ENCODE results near the gene QSOX2. TPM values are rescaled to one million over a fixed set of nuclear protein-coding genes. Genes with fewer than 3 reads are reported as not detected.

The QSOX2 gene
- total RNA-seq, 1 donor from 2014 or later = 6.1 TPM

- Histone ChIP-seq H3K4me1 (no peaks in the 10 kb centered on the region), H3K27me3 (no peaks in the 10 kb centered on the region), H3K9me3 (no peaks in the 10 kb centered on the region), H3K36me3 (no peaks in the 10 kb centered on the region), H3K27ac (no peak overlapping the region), H3K4me3 (no peak overlapping the region)
- intact Hi-C loops (cut with DNase I) = no loop called here
- DNase-seq (ENCODE audit: extremely low spot score in 2 of 2) = no peak
- TF ChIP-seq CTCF (IDR thresholded peaks at IDR 0.05) = no peak
- no peak for TF ChIP-seq POLR2AphosphoS5 (IDR thresholded peaks at IDR 0.05; ENCODE audit: insufficient read depth in 1 of 2, low read depth in 1 of 2)
- no peak for TF ChIP-seq POLR2A (IDR thresholded peaks at IDR 0.05)
Measured at GRCh38 chr9:136181784-136182419, 63.7 kb downstream of the QSOX2 start.

DNA sequence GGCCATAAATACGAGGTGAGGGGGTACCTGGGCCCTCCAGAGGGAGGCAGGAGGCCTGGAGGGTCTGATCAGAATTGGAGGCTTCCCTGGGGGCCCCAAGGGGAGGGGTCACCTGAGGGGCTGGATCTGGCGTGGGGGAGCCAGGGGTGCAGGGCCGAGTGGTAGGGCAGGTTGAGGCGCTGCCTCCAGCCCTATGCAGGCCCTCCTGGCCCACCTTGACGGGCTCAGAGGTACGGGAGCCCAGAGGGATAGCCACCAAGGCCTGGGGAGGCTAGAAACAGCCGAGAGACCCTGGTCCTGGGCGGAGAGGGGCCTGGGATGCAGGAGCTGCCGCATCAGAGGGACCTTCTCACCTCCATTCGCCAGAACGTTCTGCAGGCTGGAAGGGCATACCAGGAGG lies 65.0 kb downstream of the QSOX2 start:
- Histone ChIP-seq H3K4me1 (no peaks in the 10 kb centered on the region), H3K36me3 (no peaks in the 10 kb centered on the region), H3K4me3 (no peak overlapping the region), H3K27ac (no peak overlapping the region), H3K9me3 (no peaks in the 10 kb centered on the region), H3K27me3 (no peaks in the 10 kb centered on the region)
- intact Hi-C loops (cut with DNase I) = no loop called here
- no peak for TF ChIP-seq POLR2A (IDR thresholded peaks at IDR 0.05)
- TF ChIP-seq POLR2AphosphoS5 (IDR thresholded peaks at IDR 0.05; ENCODE audit: insufficient read depth in 1 of 2, low read depth in 1 of 2) = no peak
- DNase-seq (ENCODE audit: extremely low spot score in 2 of 2) = no peak

- Histone ChIP-seq H3K36me3 (no peaks in the 10 kb centered on the region), H3K9me3 (no peaks in the 10 kb centered on the region), H3K4me3 (no peak overlapping the region), H3K4me1 (no peaks in the 10 kb centered on the region), H3K27ac (no peak overlapping the region), H3K27me3 (no peaks in the 10 kb centered on the region)
- intact Hi-C loops (cut with DNase I) = no loop called here
- DNase-seq (ENCODE audit: extremely low spot score in 2 of 2) = no peak
- TF ChIP-seq POLR2AphosphoS5 (IDR thresholded peaks at IDR 0.05; ENCODE audit: insufficient read depth in 1 of 2, low read depth in 1 of 2) (no peak), CTCF (IDR thresholded peaks at IDR 0.05) (no peak), POLR2A (IDR thresholded peaks at IDR 0.05) (no peak)
Measured at GRCh38 chr9:136179761-136180160, 65.9 kb downstream of the QSOX2 start.

DNA sequence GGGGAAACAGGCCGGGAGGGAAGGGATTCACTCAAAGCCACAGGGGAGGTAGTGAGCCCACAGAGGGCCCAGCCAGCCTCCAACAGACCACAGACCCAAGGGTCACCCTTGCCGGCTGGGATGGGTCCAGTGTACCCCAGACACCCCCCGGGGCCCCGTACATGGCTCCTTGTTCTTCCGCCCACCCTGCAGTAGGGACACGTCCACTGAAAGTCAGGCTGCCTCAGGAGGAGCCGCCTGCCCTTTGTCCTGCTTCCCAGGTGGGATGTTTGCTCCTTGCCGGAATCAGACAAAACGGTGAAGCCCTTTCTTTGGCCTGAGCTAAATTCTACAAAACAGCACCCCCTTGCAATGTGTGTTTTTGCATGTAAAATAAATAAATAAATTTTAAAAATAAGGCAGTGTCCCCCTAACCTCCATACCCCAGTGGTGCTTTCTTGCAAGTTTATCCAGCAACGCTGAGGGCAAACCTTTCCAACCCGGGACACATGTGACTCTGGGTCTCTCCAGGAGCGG lies 66.5 kb downstream of the QSOX2 start:
- intact Hi-C loops (cut with DNase I) = no loop called here
- no peaks in the 10 kb centered on the region for H3K36me3 ChIP-seq
- H3K4me1 ChIP-seq = no peaks in the 10 kb centered on the region
- no peaks in the 10 kb centered on the region for H3K27me3 ChIP-seq
- no peak for DNase-seq (ENCODE audit: extremely low spot score in 2 of 2)
- no peak overlapping the region for H3K27ac ChIP-seq
- TF ChIP-seq POLR2A (IDR thresholded peaks at IDR 0.05) (no peak), POLR2AphosphoS5 (IDR thresholded peaks at IDR 0.05; ENCODE audit: insufficient read depth in 1 of 2, low read depth in 1 of 2) (no peak), CTCF (IDR thresholded peaks at IDR 0.05) (no peak)
- H3K9me3 ChIP-seq = no peaks in the 10 kb centered on the region
- no peak overlapping the region for H3K4me3 ChIP-seq

DNA sequence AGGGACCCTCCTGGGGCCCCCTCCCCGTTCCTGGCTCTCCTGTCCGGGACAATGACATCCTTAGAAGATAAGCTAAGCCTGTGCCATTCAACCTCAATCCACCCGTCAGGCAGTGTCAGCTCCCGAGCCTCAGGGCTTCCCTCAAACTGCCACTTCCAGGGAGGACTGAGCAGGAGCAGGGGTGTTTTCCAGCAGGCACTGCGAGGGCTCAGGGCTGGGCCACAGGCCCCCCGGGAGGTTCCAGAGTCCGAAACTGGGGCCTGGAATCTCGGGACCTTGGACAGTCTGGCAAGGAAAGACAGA lies 66.9 kb downstream of the QSOX2 start:
- Histone ChIP-seq H3K27ac (no peak overlapping the region), H3K9me3 (no peaks in the 10 kb centered on the region), H3K27me3 (no peaks in the 10 kb centered on the region), H3K36me3 (no peaks in the 10 kb centered on the region), H3K4me1 (no peaks in the 10 kb centered on the region), H3K4me3 (no peak overlapping the region)
- DNase-seq (ENCODE audit: extremely low spot score in 2 of 2) = no peak
- TF ChIP-seq POLR2AphosphoS5 (IDR thresholded peaks at IDR 0.05; ENCODE audit: insufficient read depth in 1 of 2, low read depth in 1 of 2) (no peak), CTCF (IDR thresholded peaks at IDR 0.05) (no peak), POLR2A (IDR thresholded peaks at IDR 0.05) (no peak)
- intact Hi-C loops (cut with DNase I) = no loop called here
